Gastrocnemius medialis (tissue), 4 donors: ENCODE measurements around the gene CKAP5. TPM values are rescaled to one million over a fixed set of nuclear protein-coding genes. Genes with fewer than 3 reads are reported as not detected.

Experiments used
- ATAC-seq, 2 donors: fragments of 150-250 bp; one replicate each; pipeline ENCODE4 v1.9.1; 2016
- DNase-seq, 2 donors: peaks; one replicate each; pipeline ENCODE4 v3.0.0-alpha.2; 2019
- H3K27ac ChIP-seq, 4 donors: fragments of 200-600 bp; sonication (generic); 1 replicate in 1 of 4; 2 replicates in 3 of 4; pipeline ENCODE4 v1.5.1; 2016 to 2018; ENCODE audit warnings: mild to moderate bottlenecking in 2 of 4, moderate library complexity in 1 of 4
- H3K27me3 ChIP-seq, 3 donors: fragments of 200-600 bp; sonication (generic) in 2 of 3; 1 replicate in 1 of 3; 2 replicates in 2 of 3; pipeline versions ENCODE4 v1.5.1 to v1.6.0; 2016 to 2019; ENCODE audit warnings: mild to moderate bottlenecking in 1 of 3, moderate library complexity in 1 of 3
- H3K36me3 ChIP-seq, 2 donors: fragments of 200-600 bp; sonication (generic) in 1 of 2; one replicate each; pipeline ENCODE4 v1.5.1; 2017 to 2018
- H3K4me1 ChIP-seq, 2 donors: fragments of 200-600 bp; sonication (generic) in 1 of 2; one replicate each; pipeline ENCODE4 v1.5.1; 2016 to 2017; ENCODE audit warnings: mild to moderate bottlenecking in 2 of 2
- H3K4me3 ChIP-seq, 4 donors: fragments of 200-600 bp; sonication (generic) in 3 of 4; 1 replicate in 1 of 4; 2 replicates in 3 of 4; pipeline ENCODE4 v1.5.1; 2016 to 2019; ENCODE audit warnings: mild to moderate bottlenecking in 2 of 4
- H3K9me3 ChIP-seq, 3 donors: fragments of 200-600 bp; sonication (generic) in 2 of 3; 1 replicate in 1 of 3; 2 replicates in 2 of 3; pipeline ENCODE4 v1.5.1; 2016 to 2019
- POLR2A ChIP-seq, 2 donors: fragments of 450-650 bp; IDR thresholded peaks; one replicate each; pipeline ENCODE4 v1.6.1; 2017; ENCODE audit warnings: antibody characterized with exemption in 2 of 2, mild to moderate bottlenecking in 2 of 2, moderate library complexity in 2 of 2
- in situ Hi-C, 4 donors: fragments of 200-750 bp; cut with MboI; loops; one replicate each; pipeline versions ENCODE4 v1.15.0 to v1.8.0; 2017; ENCODE audit warnings: low sequenced_read_pairs in 4 of 4
- intact Hi-C: fragments of 100-400 bp; cut with DNase I; formaldehyde crosslinking; loops from one replicate; pipeline ENCODE4 v1.15.1; 2023; ENCODE audit warnings: low total_unique reads
- total RNA-seq, 4 donors: library from RNA; depleted of rRNA; stranded (reverse); fragments of >200 nt; gene quantifications; one replicate each; pipeline versions ENCODE4 v1.1.0 to v1.2.3, GENCODE V29; 2016
- TF ChIP-seq, protein P1 (sequence below), 5 experiments: fragments of 450-650 bp in 3 of 5; fragments of 200-600 bp in 2 of 5; sonication (generic) in 2 of 5; IDR thresholded peaks in 4 of 5; conservative IDR thresholded peaks in 1 of 5; 1 replicate in 4 of 5; 2 replicates in 1 of 5; pipeline ENCODE4 v1.5.1; 2016 to 2019; ENCODE audit warnings: antibody characterized with exemption in 5 of 5, mild to moderate bottlenecking in 3 of 5, moderate library complexity in 3 of 5

Gene CKAP5
- total RNA-seq, 4 donors from 2014 or later = 43.6 to 89.6 (median 65.0) TPM

DNA sequence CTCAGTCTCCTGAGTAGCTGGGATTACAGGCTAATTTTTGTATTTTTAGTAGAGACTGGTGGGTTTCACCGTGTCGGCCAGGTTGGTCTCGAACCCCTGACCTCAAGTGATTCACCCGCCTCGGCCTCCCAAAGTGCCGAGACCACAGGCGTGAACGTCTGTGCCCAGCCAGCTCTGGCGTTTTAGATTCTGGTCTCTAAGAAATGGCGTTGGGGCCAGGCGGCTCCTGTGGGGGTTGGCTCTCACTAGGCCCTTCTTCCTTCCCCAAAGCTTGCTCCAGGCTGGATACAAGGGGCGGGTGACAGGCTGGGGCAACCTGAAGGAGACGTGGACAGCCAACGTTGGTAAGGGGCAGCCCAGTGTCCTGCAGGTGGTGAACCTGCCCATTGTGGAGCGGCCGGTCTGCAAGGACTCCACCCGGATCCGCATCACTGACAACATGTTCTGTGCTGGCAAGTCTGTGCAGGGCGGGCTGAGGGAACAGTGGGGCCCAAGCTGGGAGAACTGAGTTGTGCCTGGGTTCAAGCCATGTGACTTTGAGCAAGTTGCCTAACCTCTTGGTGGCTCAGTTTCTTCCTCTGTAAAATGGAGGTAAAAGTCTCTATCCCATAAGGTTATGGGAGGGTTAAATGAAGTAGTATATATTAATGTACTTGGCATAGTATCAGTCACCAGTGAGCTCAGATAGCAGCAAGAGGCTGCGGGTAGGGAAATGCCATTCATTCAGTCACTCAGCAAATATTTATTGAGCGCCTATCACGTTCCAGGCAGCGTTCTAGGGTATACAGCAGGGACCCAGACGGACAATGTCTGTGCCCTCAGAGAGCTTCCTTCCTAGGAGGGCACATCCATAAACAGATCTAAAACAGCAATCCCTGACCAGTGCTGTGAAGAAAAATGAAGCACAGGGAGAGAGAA, 116.7 kb downstream of the CKAP5 start:
- in situ Hi-C loops = no loop called here
- DNase-seq (no peak), ATAC-seq (no peak)
- Histone ChIP-seq H3K4me1 (no peaks in the 10 kb centered on the region), H3K27me3 (no peaks in the 10 kb centered on the region), H3K9me3 (no peaks in the 10 kb centered on the region), H3K4me3 (no peak overlapping the region), H3K27ac (no peak overlapping the region), H3K36me3 (no peaks in the 10 kb centered on the region)
- intact Hi-C loops = no loop called here
- TF ChIP-seq POLR2A (IDR thresholded peaks at IDR 0.05) = no peak
- TF ChIP-seq, protein P1, sequence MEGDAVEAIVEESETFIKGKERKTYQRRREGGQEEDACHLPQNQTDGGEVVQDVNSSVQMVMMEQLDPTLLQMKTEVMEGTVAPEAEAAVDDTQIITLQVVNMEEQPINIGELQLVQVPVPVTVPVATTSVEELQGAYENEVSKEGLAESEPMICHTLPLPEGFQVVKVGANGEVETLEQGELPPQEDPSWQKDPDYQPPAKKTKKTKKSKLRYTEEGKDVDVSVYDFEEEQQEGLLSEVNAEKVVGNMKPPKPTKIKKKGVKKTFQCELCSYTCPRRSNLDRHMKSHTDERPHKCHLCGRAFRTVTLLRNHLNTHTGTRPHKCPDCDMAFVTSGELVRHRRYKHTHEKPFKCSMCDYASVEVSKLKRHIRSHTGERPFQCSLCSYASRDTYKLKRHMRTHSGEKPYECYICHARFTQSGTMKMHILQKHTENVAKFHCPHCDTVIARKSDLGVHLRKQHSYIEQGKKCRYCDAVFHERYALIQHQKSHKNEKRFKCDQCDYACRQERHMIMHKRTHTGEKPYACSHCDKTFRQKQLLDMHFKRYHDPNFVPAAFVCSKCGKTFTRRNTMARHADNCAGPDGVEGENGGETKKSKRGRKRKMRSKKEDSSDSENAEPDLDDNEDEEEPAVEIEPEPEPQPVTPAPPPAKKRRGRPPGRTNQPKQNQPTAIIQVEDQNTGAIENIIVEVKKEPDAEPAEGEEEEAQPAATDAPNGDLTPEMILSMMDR (IDR thresholded peaks at IDR 0.05 in 4 of 5, conservative IDR thresholded peaks at IDR 0.05 in 1 of 5) = no peak

DNA sequence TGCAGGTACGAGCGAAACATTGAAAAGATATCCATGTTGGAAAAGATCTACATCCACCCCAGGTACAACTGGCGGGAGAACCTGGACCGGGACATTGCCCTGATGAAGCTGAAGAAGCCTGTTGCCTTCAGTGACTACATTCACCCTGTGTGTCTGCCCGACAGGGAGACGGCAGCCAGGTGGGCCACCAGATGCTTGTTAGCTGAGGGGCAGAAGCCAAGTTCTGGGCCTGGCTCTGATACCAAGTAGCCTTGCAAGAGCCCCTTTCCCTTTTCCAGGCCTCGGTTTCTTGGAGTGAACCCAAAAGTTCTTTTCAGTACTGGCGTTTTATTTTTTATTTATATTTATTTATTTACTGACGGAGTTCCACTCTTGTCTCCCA, 117.4 kb downstream of the CKAP5 start:
- ATAC-seq (no peak), DNase-seq (no peak)
- Histone ChIP-seq H3K27ac (no peak overlapping the region), H3K4me1 (no peaks in the 10 kb centered on the region), H3K27me3 (no peaks in the 10 kb centered on the region), H3K9me3 (no peaks in the 10 kb centered on the region), H3K36me3 (no peaks in the 10 kb centered on the region), H3K4me3 (no peak overlapping the region)
- no peak for TF ChIP-seq POLR2A (IDR thresholded peaks at IDR 0.05)
- TF ChIP-seq, protein P1 (IDR thresholded peaks at IDR 0.05 in 4 of 5, conservative IDR thresholded peaks at IDR 0.05 in 1 of 5) = no peak
- intact Hi-C loops (no loop called here), in situ Hi-C loops (no loop called here)

DNA sequence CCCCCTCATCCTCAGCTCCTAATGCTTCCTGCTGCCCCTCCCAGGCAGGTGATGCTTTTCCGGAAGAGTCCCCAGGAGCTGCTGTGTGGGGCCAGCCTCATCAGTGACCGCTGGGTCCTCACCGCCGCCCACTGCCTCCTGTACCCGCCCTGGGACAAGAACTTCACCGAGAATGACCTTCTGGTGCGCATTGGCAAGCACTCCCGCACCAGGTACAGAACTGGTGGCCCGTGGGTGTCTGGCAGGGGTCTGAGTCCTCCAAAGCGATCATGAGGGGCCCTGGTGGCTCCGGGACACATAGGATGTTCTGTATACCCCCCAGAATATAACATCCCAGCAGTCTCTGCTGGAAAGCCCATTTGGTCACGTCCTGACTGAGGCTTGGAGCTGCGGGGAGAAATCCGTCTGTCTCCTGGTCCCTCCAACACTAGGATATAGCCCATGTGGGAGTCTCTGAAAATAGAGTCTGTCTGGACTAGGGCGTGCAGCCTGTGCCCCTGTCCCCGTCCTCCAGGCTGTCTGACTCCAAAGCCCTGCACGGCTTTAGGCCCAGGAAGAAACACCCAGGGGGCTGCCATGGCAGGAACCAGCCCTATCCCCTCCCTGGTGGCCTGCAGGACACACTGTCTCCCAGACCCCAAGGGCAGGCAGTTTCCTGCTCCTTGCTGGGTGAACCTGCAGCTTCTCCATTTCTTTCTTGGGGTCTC, 118.0 kb downstream of the CKAP5 start:
- intact Hi-C loops = no loop called here
- ATAC-seq = no peak
- TF ChIP-seq POLR2A (IDR thresholded peaks at IDR 0.05) = no peak
- TF ChIP-seq, protein P1 (IDR thresholded peaks at IDR 0.05 in 4 of 5, conservative IDR thresholded peaks at IDR 0.05 in 1 of 5) = no peak
- Histone ChIP-seq H3K9me3 (no peaks in the 10 kb centered on the region), H3K27me3 (no peaks in the 10 kb centered on the region), H3K4me1 (no peaks in the 10 kb centered on the region), H3K4me3 (no peak overlapping the region), H3K27ac (no peak overlapping the region), H3K36me3 (no peaks in the 10 kb centered on the region)
- no peak for DNase-seq
- in situ Hi-C loops = no loop called here

DNA sequence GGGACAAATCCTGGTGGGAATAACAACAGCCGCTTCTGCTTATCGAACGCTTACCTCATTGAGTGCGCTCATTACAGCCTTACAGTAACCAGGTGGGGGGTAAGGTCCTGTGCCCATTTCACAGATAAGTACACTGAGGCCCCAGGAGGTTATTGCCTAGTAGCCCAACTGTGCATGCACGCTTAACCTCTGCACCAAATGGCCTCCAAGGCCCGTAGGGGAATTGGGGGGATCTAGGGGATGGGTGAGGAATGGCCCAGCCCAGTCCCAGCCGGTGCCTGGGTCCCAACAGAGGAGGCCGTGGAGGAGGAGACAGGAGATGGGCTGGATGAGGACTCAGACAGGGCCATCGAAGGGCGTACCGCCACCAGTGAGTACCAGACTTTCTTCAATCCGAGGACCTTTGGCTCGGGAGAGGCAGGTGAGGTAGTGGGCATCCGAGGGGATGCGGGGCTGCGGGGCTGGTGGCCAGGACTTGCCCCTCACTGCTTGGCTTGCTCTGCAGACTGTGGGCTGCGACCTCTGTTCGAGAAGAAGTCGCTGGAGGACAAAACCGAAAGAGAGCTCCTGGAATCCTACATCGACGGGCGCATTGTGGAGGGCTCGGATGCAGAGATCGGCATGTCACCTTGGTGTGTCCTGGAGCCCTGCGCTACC, 119.7 kb downstream of the CKAP5 start:
- DNase-seq (no peak), ATAC-seq (no peak)
- H3K36me3 ChIP-seq = no peaks in the 10 kb centered on the region
- intact Hi-C loops (no loop called here), in situ Hi-C loops (no loop called here)
- no peak overlapping the region for H3K4me3 ChIP-seq
- TF ChIP-seq, protein P1 (IDR thresholded peaks at IDR 0.05 in 4 of 5, conservative IDR thresholded peaks at IDR 0.05 in 1 of 5) = no peak
- TF ChIP-seq POLR2A (IDR thresholded peaks at IDR 0.05) = no peak
- no peaks in the 10 kb centered on the region for H3K27me3 ChIP-seq
- no peak overlapping the region for H3K27ac ChIP-seq
- no peaks in the 10 kb centered on the region for H3K9me3 ChIP-seq
- no peaks in the 10 kb centered on the region for H3K4me1 ChIP-seq
